ENCODE results near the gene NETO1.

GRCh38 chr18:72692595-72692994 lies 175.2 kb downstream of the NETO1 start:
- TF ChIP-seq CTCF (IDR thresholded peaks at IDR 0.05) (no peak), REST (IDR thresholded peaks at IDR 0.05; ENCODE audit: low read depth, low read length) (no peak), MAX (IDR thresholded peaks at IDR 0.05; ENCODE audit: low read depth) (no peak), FOXM1 (IDR thresholded peaks at IDR 0.05; ENCODE audit: low read depth) (no peak), FOSL2 (IDR thresholded peaks at IDR 0.05; ENCODE audit: borderline replicate concordance, low read depth) (no peak), JUND (IDR thresholded peaks at IDR 0.05) (no peak), PBX3 (IDR thresholded peaks at IDR 0.05) (no peak), EP300 (IDR thresholded peaks at IDR 0.05; ENCODE audit: borderline replicate concordance in 1 of 2, low read depth in 1 of 2, low read length in 1 of 2) (no peak)
